DMS114 treated with DMSO at 0.1 percent for 48 hours (cell line): ENCODE results near the gene RTL9.

Experiments used
- DNase-seq: peaks from one replicate; lab custom pipeline; 2025; ENCODE audit not compliant: unreplicated experiment; lab: John Stamatoyannopoulos, UW

Gene RTL9

GRCh38 chrX:110341189-110342035 is 17.2 kb upstream of the RTL9 start:
- DNase-seq, result no peak

GRCh38 chrX:110346681-110347080 is 12.0 kb upstream of the RTL9 start:
- DNase-seq, result peak; percentile 5

- no peak for DNase-seq
Measured at GRCh38 chrX:110359273-110359672, 625 bp downstream of the RTL9 start.

- DNase-seq, result no peak
Measured at GRCh38 chrX:110363244-110363643, 4.6 kb downstream of the RTL9 start.

GRCh38 chrX:110373310-110373709 is 14.7 kb downstream of the RTL9 start:
- no peak for DNase-seq

GRCh38 chrX:110374559-110374958 is 15.9 kb downstream of the RTL9 start:
- no peak for DNase-seq

GRCh38 chrX:110381216-110381615 is 22.6 kb downstream of the RTL9 start:
- no peak for DNase-seq

GRCh38 chrX:110383414-110383813 is 24.8 kb downstream of the RTL9 start:
- no peak for DNase-seq

- no peak for DNase-seq
Measured at GRCh38 chrX:110384490-110384889, 25.8 kb downstream of the RTL9 start.

GRCh38 chrX:110389570-110389969 is 30.9 kb downstream of the RTL9 start:
- no peak for DNase-seq

GRCh38 chrX:110391086-110391485 is 32.4 kb downstream of the RTL9 start:
- DNase-seq, result no peak

GRCh38 chrX:110394651-110395050 is 36.0 kb downstream of the RTL9 start:
- no peak for DNase-seq

- no peak for DNase-seq
Measured at GRCh38 chrX:110395877-110396276, 37.2 kb downstream of the RTL9 start.

GRCh38 chrX:110396735-110397134 is 38.1 kb downstream of the RTL9 start:
- DNase-seq, result no peak

- DNase-seq, result no peak
Measured at GRCh38 chrX:110397339-110397738, 38.7 kb downstream of the RTL9 start.

GRCh38 chrX:110397904-110398303 is 39.3 kb downstream of the RTL9 start:
- no peak for DNase-seq

GRCh38 chrX:110399497-110399896 is 40.8 kb downstream of the RTL9 start:
- no peak for DNase-seq

- no peak for DNase-seq
Measured at GRCh38 chrX:110399966-110400365, 41.3 kb downstream of the RTL9 start.

- no peak for DNase-seq
Measured at GRCh38 chrX:110401135-110401534, 42.5 kb downstream of the RTL9 start.

GRCh38 chrX:110402091-110402849 is 43.6 kb downstream of the RTL9 start:
- DNase-seq, result no peak

GRCh38 chrX:110402850-110403221 is 44.2 kb downstream of the RTL9 start:
- DNase-seq, result no peak
